HCT116 (cell line): ENCODE measurements around the gene CBX7. TPM values are rescaled to one million over a fixed set of nuclear protein-coding genes. Genes with fewer than 3 reads are reported as not detected.

Experiments
- ATAC-seq: fragments of 200-7000 bp; cut with Tn5 transposase; 2 replicates; pipeline ENCODE4 v1.9.1; 2020; ENCODE audit warnings: mild to moderate bottlenecking, moderate library complexity
- BruUV-seq: library from RNA; stranded (reverse); fragments of 400-500 nt; replicated peaks from 2 replicates; lab custom pipeline; 2021; lab: Mats Ljungman, UMichigan
- CTCF ChIA-PET: fragments of 300-600 bp; sonication (Branson Sonifier 250); formaldehyde crosslinking; loops from one replicate; lab custom pipeline; 2021; ENCODE audit warnings: antibody characterized with exemption; lab: Charles Lee
- POLR2A ChIA-PET: fragments of 300-600, 350-600 bp; sonication (Branson Sonifier 250); formaldehyde crosslinking; loops from one replicate; lab custom pipeline; 2021; ENCODE audit warnings: antibody characterized with exemption; lab: Charles Lee
- RAD21 ChIA-PET, 2 experiments: fragments of 300-600 bp; sonication (Branson Sonifier 250); formaldehyde crosslinking; loops; one replicate each; lab custom pipeline; 2023; ENCODE audit warnings: low total read pairs in 2 of 2; ENCODE audit not compliant: uncharacterized antibody in 2 of 2, unreplicated experiment in 2 of 2, low non-redundant PET in 1 of 2; lab: Charles Lee
- DNase-seq: peaks from one replicate; pipeline ENCODE4 v3.0.0-alpha.2; 2010; ENCODE audit warnings: low read depth, low spot score
- H2AFZ ChIP-seq: fragments of 200-600 bp; shearing (Covaris generic), sonication (generic); 2 replicates; pipeline ENCODE4 v1.6.1; 2017; ENCODE audit warnings: low read depth, mixed run types, mixed read lengths, antibody characterized with exemption, low read length; ENCODE audit not compliant: poor library complexity, severe bottlenecking
- H3K27ac ChIP-seq: 2 replicates; pipeline ENCODE4 v1.5.1; 2012; ENCODE audit warnings: low read depth, low read length
- H3K27me3 ChIP-seq: fragments of 200-600 bp; sonication (generic); 2 replicates; pipeline ENCODE4 v1.6.1; 2016; ENCODE audit warnings: mixed run types, low read length, mixed read lengths; ENCODE audit not compliant: insufficient read depth
- H3K36me3 ChIP-seq, 2 experiments: fragments of 200-500 bp in 1 of 2; fragments of 200-600 bp in 1 of 2; sonication (Bioruptor generic) in 1 of 2; sonication (generic) in 1 of 2; 2 replicates each; pipeline versions ENCODE4 v1.5.1 to v1.6.1; 2014 to 2016; ENCODE audit warnings: low read length in 2 of 2, inconsistent platforms in 1 of 2, mixed read lengths in 1 of 2, mixed run types in 1 of 2; ENCODE audit not compliant: insufficient read depth in 2 of 2, control insufficient read depth in 1 of 2
- H3K4me1 ChIP-seq, 2 experiments: fragments of 200-600 bp in 1 of 2; sonication (generic) in 1 of 2; 2 replicates each; pipeline versions ENCODE4 v1.5.1 to v1.6.1; 2012 to 2017; ENCODE audit warnings: low read length in 2 of 2, inconsistent platforms in 1 of 2, mild to moderate bottlenecking in 1 of 2, mixed read lengths in 1 of 2, mixed run types in 1 of 2, moderate library complexity in 1 of 2; ENCODE audit not compliant: insufficient read depth in 2 of 2, control insufficient read depth in 1 of 2
- H3K4me2 ChIP-seq: fragments of 200-600 bp; sonication (generic); 2 replicates; pipeline ENCODE4 v1.6.1; 2017; ENCODE audit warnings: mixed run types, low read length, mixed read lengths
- H3K4me3 ChIP-seq, 2 experiments: fragments of 200-600 bp in 1 of 2; sonication (generic) in 1 of 2; replicated peaks in 1 of 2; 2 replicates each; pipeline ENCODE4 v1.5.1; 2011 to 2016; ENCODE audit warnings: low read length in 2 of 2, control low read depth in 1 of 2, low read depth in 1 of 2, mild to moderate bottlenecking in 1 of 2, mixed read lengths in 1 of 2, mixed run types in 1 of 2
- H3K79me2 ChIP-seq: fragments of 200-600 bp; sonication (generic); 2 replicates; pipeline ENCODE4 v1.6.1; 2017; ENCODE audit warnings: mild to moderate bottlenecking, mixed run types, low read length, moderate library complexity, mixed read lengths; ENCODE audit not compliant: insufficient read depth
- H3K9ac ChIP-seq: fragments of 200-600 bp; sonication (generic); 2 replicates; pipeline ENCODE4 v1.6.1; 2016; ENCODE audit warnings: low read length, mixed read lengths
- H3K9me2 ChIP-seq: fragments of 200-600 bp; sonication (generic), shearing (Covaris generic); 2 replicates; pipeline ENCODE4 v1.6.1; 2017; ENCODE audit warnings: mixed run types, mild to moderate bottlenecking, moderate library complexity; ENCODE audit not compliant: insufficient read depth
- H3K9me3 ChIP-seq, 2 experiments: fragments of 200-500 bp in 1 of 2; fragments of 200-600 bp in 1 of 2; sonication (Bioruptor generic) in 1 of 2; sonication (generic) in 1 of 2; 2 replicates each; pipeline ENCODE4 v1.6.1; 2014 to 2017; ENCODE audit warnings: low read length in 2 of 2, mixed read lengths in 2 of 2, inconsistent platforms in 1 of 2, low read depth in 1 of 2, mild to moderate bottlenecking in 1 of 2, mixed run types in 1 of 2, moderate library complexity in 1 of 2; ENCODE audit not compliant: control insufficient read depth in 1 of 2, insufficient read depth in 1 of 2
- H4K20me1 ChIP-seq: fragments of 200-600 bp; sonication (generic), shearing (Covaris generic); 2 replicates; pipeline ENCODE4 v1.6.1; 2017; ENCODE audit warnings: mixed run types, mild to moderate bottlenecking, moderate library complexity; ENCODE audit not compliant: insufficient read depth
- CBX3 ChIP-seq: IDR thresholded peaks from 2 replicates; pipeline ENCODE4 v1.6.1; 2012; ENCODE audit warnings: low read depth
- CEBPB ChIP-seq: IDR thresholded peaks from 2 replicates; pipeline ENCODE4 v1.6.1; 2012; ENCODE audit warnings: low read depth
- EGR1 ChIP-seq: IDR thresholded peaks from 2 replicates; pipeline ENCODE4 v1.6.1; 2012; ENCODE audit warnings: low read depth
- ELF1 ChIP-seq: IDR thresholded peaks from 2 replicates; pipeline ENCODE4 v1.6.1; 2012; ENCODE audit warnings: low read depth, borderline replicate concordance
- EZH2 ChIP-seq: fragments of 200-600 bp; sonication (generic); IDR thresholded peaks from 2 replicates; pipeline ENCODE4 v1.6.1; 2017; ENCODE audit warnings: antibody characterized with exemption, mixed run types
- POLR2A ChIP-seq: IDR thresholded peaks from 2 replicates; pipeline ENCODE4 v1.7.0; 2011; ENCODE audit warnings: borderline replicate concordance; ENCODE audit not compliant: insufficient read depth, insufficient read length; ENCODE audit errors: extremely low read depth
- POLR2AphosphoS5 ChIP-seq: IDR thresholded peaks from 2 replicates; pipeline ENCODE4 v1.6.1; 2011; ENCODE audit warnings: mild to moderate bottlenecking, low read depth, low read length, moderate library complexity
- SP1 ChIP-seq: IDR thresholded peaks from 2 replicates; pipeline ENCODE4 v1.6.1; 2012; ENCODE audit warnings: low read depth
- ZBTB33 ChIP-seq: IDR thresholded peaks from 2 replicates; pipeline ENCODE4 v1.6.1; 2011; ENCODE audit warnings: mild to moderate bottlenecking, low read length, moderate library complexity; ENCODE audit not compliant: insufficient replicate concordance; ENCODE audit errors: extremely low read depth
- ZFX ChIP-seq: fragments of 450-650 bp; IDR thresholded peaks from 2 replicates; pipeline ENCODE4 v1.6.1; 2017
- intact Hi-C: fragments of 100-400 bp; cut with micrococcal nuclease; formaldehyde crosslinking; loops from 2 replicates; pipeline ENCODE4 v1.10.0; 2022
- total RNA-seq: library from RNA; stranded (reverse); gene quantifications from one replicate; pipeline ENCODE4 v1.2.1, GENCODE V29; 2021; ENCODE audit not compliant: unreplicated experiment
- TF ChIP-seq, protein P1 (sequence below): IDR thresholded peaks from 2 replicates; pipeline ENCODE4 v1.6.1; 2012; ENCODE audit warnings: low read depth

Gene CBX7
- total RNA-seq, 1 experiment from 2014 or later = 20.1 TPM

DNA sequence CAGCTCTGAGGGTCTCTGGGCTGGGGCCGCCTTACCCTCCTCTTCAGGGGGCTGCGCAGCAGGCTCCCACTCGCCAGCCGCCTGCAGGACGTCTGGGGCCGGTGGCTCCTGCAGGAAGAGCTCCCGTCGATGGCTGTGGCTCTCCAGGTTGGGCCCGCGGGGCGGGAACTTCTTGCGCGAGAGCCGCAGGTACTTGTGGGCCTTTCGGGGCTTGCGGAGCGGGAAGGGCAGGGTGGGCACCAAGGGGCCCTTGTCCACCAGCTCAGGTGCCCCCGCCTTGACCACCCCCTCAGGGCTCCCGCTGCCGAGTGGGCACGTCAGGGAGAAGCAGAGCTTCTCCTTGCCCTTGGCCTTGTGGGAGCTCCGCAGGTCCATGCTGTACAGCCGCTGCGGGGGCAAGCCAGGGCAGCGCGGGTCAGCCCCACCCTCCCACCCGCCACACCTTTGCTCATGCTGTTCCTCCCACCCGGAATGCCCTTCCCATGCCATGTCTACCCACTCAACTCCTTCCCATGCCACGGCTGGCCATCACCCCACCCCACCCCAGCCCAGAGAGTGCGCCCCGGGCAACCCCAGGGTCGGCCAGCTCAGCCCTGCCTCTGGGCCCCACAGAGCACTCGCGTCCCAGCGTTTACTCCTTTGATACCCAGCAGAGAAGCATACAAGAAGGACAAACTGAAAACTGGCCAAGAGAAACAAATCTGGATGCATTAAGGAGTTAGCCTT lies 18.0 kb downstream of the CBX7 start:
- Histone ChIP-seq H3K9me3 (no peaks in the 10 kb centered on the region), H3K79me2 (no peaks in the 10 kb centered on the region), H3K27ac (no peak overlapping the region), H3K9ac (no peak overlapping the region), H3K4me2 (no peak overlapping the region), H3K4me1 (no peaks in the 10 kb centered on the region; a peak in 1 of 4 replicates), H2AFZ (no peak overlapping the region), H3K27me3 (no peaks in the 10 kb centered on the region), H3K36me3 (no peaks in the 10 kb centered on the region), H3K9me2 (no peaks in the 10 kb centered on the region), H4K20me1 (no peaks in the 10 kb centered on the region), H3K4me3 (no peak overlapping the region)
- no peak for DNase-seq
- POLR2A ChIA-PET = interaction anchor here (1.0 to 1.9 kb wide), 3 partner anchors 175 to 185 kb away, joined by 4 to 5 read pairs (median 5); partner anchors contain the start of gene RPL3
- intact Hi-C loops = loop anchor here (1.0 kb wide), 1 partner anchor 175 kb away; no protein-coding TSS in a partner anchor
- CTCF ChIA-PET = interaction anchor here (0.6 to 2.3 kb wide), 7 partner anchors 13 to 395 kb away, joined by 3 to 19 read pairs (median 5); no protein-coding TSS in a partner anchor
- no TSS peak for BruUV-seq
- RAD21 ChIA-PET = interaction anchor here in 1 of 2 experiments (1.2 kb wide), 1 partner anchor 176 kb away, joined by 6 read pairs; no protein-coding TSS in a partner anchor
- no peak for ATAC-seq
- TF ChIP-seq ZFX (no peak), POLR2AphosphoS5 (no peak)

DNA sequence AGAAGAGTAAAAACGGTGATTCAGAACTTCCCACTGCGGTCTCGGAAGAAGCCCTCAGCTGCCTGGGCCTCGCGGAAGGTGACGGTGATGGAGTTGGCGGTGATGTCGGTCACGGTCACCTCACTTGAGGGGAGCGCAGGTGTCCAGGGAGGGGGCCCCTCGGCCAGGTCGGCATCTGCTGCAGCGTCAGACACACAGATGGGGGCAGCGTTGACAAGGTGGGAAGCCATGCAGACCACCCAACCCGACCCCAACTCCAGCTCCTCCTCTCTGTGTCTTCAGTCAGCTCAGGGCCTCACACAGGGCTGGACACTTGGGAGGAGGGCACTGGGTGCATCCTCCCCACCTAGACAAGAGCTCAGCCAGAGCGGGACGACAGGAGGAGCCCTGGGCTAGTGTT lies 18.6 kb downstream of the CBX7 start:
- Histone ChIP-seq H4K20me1 (no peaks in the 10 kb centered on the region), H2AFZ (no peak overlapping the region), H3K9me3 (no peaks in the 10 kb centered on the region), H3K4me3 (no peak overlapping the region), H3K4me2 (no peak overlapping the region), H3K79me2 (no peaks in the 10 kb centered on the region), H3K4me1 (no peaks in the 10 kb centered on the region; a peak in 1 of 4 replicates), H3K27me3 (no peaks in the 10 kb centered on the region), H3K27ac (no peak overlapping the region), H3K36me3 (no peaks in the 10 kb centered on the region), H3K9ac (no peak overlapping the region), H3K9me2 (no peaks in the 10 kb centered on the region)
- ChIA-PET CTCF (interaction anchor here (0.6 to 2.3 kb wide), 3 partner anchors 12 to 176 kb away, joined by 3 to 19 read pairs (median 3); no protein-coding TSS in a partner anchor), POLR2A (no interaction called here), RAD21 (no interaction called here)
- DNase-seq = no peak
- no TSS peak for BruUV-seq
- TF ChIP-seq EZH2 (no peak), ZBTB33 (no peak), ELF1 (no peak), POLR2A (no peak), ZFX (no peak), EGR1 (no peak), CEBPB (no peak), CBX3 (no peak), SP1 (no peak)
- TF ChIP-seq, protein P1, sequence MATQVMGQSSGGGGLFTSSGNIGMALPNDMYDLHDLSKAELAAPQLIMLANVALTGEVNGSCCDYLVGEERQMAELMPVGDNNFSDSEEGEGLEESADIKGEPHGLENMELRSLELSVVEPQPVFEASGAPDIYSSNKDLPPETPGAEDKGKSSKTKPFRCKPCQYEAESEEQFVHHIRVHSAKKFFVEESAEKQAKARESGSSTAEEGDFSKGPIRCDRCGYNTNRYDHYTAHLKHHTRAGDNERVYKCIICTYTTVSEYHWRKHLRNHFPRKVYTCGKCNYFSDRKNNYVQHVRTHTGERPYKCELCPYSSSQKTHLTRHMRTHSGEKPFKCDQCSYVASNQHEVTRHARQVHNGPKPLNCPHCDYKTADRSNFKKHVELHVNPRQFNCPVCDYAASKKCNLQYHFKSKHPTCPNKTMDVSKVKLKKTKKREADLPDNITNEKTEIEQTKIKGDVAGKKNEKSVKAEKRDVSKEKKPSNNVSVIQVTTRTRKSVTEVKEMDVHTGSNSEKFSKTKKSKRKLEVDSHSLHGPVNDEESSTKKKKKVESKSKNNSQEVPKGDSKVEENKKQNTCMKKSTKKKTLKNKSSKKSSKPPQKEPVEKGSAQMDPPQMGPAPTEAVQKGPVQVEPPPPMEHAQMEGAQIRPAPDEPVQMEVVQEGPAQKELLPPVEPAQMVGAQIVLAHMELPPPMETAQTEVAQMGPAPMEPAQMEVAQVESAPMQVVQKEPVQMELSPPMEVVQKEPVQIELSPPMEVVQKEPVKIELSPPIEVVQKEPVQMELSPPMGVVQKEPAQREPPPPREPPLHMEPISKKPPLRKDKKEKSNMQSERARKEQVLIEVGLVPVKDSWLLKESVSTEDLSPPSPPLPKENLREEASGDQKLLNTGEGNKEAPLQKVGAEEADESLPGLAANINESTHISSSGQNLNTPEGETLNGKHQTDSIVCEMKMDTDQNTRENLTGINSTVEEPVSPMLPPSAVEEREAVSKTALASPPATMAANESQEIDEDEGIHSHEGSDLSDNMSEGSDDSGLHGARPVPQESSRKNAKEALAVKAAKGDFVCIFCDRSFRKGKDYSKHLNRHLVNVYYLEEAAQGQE = no peak
- intact Hi-C loops = no loop called here
- no peak for ATAC-seq
